EL (cell line): ENCODE measurements around the gene PSORS1C2.

Source experiments
- DNase-seq: peaks from one replicate; pipeline ENCODE4 v3.0.0-alpha.2; 2016

PSORS1C2 gene

GRCh38 chr6:31112478-31112877 lies 26.4 kb downstream of the PSORS1C2 start, which contains the start of gene C6orf15:
C6orf15 (minus strand) TSS chr6:31112575; CDS start chr6:31112555, 20 bp downstream.
- no peak for DNase-seq

DNA sequence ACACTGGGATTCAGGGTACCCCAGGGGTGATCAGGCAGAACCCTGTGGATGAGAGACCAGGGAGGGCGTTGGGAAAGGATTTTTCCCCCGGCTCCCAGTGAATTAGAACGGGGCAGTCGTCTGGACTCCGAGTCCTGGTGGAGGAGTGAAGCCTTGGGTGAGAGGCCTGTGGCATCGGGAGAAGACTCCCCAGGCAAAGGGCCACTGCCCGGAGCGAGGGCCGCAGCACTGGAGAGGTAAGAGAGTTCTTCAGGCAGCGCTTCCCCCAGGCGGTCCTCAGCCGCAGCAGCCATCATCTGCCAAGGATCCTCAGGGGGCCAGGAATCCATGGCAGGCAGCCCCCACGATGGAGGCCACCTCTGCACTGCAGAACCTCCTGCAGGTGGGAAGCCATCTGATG lies 27.2 kb downstream of the PSORS1C2 start:
- no peak for DNase-seq

DNA sequence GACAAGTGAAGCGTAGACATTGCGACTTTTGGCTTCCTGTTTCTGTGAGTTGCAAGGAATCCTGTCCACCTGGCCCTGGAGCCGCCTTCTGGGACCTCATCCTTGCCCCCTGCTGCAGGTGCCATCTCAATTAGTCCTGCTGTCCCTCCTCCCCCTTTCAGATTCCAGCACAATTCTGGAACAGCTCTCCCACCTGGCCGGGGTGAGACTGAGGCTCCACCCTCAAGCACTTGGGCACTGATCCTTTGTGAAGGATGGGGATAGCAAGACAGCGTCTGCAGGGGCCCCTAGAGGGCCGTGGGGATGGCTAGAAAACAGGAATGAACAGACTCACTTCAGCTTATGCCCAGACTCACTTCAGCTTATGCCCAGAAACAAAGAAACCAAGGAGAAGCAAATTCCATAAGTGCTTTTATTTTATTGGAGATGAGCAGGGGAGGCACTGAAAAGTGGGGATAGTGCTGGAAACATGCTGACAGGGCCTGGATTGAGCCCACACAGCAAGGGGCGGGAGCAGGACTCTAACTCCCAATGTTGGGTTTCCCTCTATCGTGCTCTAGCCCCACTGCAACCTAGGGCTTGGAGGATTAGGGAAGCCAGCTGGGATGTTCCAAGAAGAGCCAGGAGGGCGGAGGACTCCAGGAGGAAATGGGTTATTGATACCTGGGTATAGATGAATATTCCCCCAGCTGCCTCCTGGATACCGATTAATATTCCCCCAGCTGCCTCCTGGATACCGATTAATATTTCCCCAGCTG lies 27.9 kb downstream of the PSORS1C2 start:
- no peak for DNase-seq

GRCh38 chr6:31107052-31107451 lies 31.8 kb downstream of the PSORS1C2 start:
- DNase-seq, result no peak

GRCh38 chr6:31103136-31103535 lies 35.7 kb downstream of the PSORS1C2 start:
- DNase-seq, result no peak

- DNase-seq, result no peak
These were observed 40.4 kb downstream of the PSORS1C2 start for GRCh38 chr6:31098449-31098938.

- no peak for DNase-seq
These were observed 42.2 kb downstream of the PSORS1C2 start for GRCh38 chr6:31096656-31097055.

DNA sequence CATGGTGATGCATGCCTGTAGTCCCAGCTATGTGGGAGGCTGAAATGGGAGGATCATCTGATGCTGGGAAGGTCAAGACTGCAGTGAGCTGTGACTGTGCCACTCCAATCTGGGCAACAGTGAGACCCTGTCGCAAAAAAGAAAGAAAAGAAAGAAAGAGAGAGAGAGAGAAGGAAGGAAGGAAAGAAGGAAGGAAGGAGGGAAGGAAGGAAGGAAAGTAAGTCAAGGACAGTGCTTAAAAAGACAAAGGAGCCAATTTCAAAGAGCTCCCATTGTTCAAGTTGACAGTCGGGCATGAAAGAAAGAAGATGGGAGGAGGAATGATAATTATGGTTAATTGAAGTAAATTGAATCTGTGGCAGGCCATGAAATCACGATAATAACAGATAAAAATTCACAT lies 42.7 kb downstream of the PSORS1C2 start:
- DNase-seq, result no peak

DNA sequence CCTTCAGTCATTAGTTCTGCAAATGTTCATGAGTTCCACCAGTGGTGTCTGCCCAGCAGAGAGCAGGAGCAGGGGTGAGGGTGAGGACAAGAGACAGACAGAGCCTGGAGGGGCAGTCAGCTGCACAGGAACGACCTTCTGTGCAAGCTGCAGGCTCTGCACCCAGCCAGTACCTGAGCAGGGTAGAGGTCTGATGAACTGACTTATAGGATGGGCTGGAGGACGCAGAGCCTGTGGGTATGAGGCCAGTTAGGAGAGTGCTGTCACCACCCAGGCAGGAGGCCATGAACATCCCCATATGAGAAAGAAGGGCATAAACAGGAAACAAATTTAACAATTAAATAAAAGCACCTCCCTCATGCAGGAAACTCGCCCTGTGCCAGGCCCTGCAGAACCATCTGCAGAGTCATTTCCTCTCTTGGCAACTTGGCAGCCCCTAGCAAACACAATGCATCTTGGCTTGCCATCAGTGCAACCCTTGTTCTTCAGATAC lies 44.4 kb downstream of the PSORS1C2 start:
- DNase-seq, result no peak

- no peak for DNase-seq
These were observed 45.9 kb downstream of the PSORS1C2 start for GRCh38 chr6:31092769-31093505.

- DNase-seq, result no peak
These were observed 46.6 kb downstream of the PSORS1C2 start for GRCh38 chr6:31092238-31092637.

DNA sequence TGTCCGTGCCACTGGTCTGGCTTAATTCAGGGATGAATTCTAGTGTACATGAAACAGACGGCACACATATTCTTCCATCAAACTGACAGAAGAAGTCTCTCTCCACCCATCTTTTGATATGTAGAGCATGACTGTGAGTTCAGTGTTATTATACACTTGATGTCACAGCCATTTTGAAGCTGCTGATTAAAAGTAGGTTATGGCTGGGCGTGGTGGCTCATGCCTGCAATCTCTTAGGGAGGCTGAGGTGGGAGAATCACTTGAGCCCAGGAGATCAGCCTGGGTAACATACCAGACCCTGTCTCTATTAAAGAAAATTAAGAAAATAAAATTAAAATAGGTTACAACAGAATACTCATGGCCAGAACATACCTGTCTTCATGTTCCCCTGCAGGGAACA lies 47.2 kb downstream of the PSORS1C2 start:
- no peak for DNase-seq

DNA sequence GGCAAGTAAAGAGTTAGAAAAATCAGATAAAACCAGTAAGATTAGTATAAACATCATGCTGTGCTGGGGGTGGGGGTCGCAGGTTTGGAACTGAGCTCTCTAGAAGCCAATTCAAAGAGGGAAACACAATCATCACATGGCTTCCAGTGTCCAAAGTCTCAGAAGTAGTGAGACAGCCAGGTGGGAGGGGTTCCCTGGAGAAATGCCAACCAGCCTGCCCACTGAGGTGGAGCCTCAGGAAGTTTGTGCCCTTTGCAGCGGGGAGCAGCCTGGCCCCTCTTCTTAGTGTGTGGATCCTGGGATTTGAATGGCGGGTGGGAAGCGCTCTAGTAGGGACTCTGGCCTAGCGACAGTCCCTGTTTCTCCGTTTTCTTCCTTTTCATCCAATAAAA lies 47.9 kb downstream of the PSORS1C2 start:
- no peak for DNase-seq

GRCh38 chr6:31090275-31090972 lies 48.4 kb downstream of the PSORS1C2 start:
- no peak for DNase-seq
